Natural killer cell (primary cell): ENCODE measurements around the gene ADAM15. TPM values are rescaled to one million over a fixed set of nuclear protein-coding genes. Genes with fewer than 3 reads are reported as not detected.

Experiments used
- ATAC-seq, 3 donors: fragments of 150-1000 bp in 2 of 3; fragments of 200-7000 bp in 1 of 3; cut with Tn5 transposase; 1 replicate in 1 of 3; 2 replicates in 2 of 3; pipeline ENCODE4 v1.10.0; 2021; ENCODE audit warnings: mild to moderate bottlenecking in 2 of 3, moderate library complexity in 2 of 3
- DNase-seq, 2 donors: peaks; one replicate each; pipeline versions ENCODE4 v3.0.0 to v3.0.0-alpha.2; 2013 to 2021; ENCODE audit warnings: mixed read lengths in 1 of 2
- H3K27ac ChIP-seq: one replicate; pipeline ENCODE4 v1.5.1; 2013; ENCODE audit warnings: mild to moderate bottlenecking, low read length
- H3K27me3 ChIP-seq: one replicate; pipeline ENCODE4 v1.6.1; 2013; ENCODE audit warnings: low read length; ENCODE audit not compliant: control insufficient read depth, insufficient read depth
- H3K36me3 ChIP-seq: one replicate; pipeline ENCODE4 v1.6.1; 2013; ENCODE audit warnings: low read length; ENCODE audit not compliant: control insufficient read depth, insufficient read depth
- H3K4me1 ChIP-seq: one replicate; pipeline ENCODE4 v1.6.1; 2013; ENCODE audit warnings: low read length; ENCODE audit not compliant: control insufficient read depth, insufficient read depth
- H3K4me3 ChIP-seq: one replicate; pipeline ENCODE4 v1.5.1; 2013; ENCODE audit warnings: low read length
- H3K9me3 ChIP-seq: one replicate; pipeline ENCODE4 v1.6.1; 2013; ENCODE audit warnings: low read length; ENCODE audit not compliant: control insufficient read depth, insufficient read depth
- H3K27ac Mint-ChIP-seq, 2 donors: one replicate each; pipeline ENCODE4 v1.8.0; 2022; ENCODE audit warnings: mild to moderate bottlenecking in 2 of 2, mixed read lengths in 2 of 2, moderate library complexity in 1 of 2
- H3K27me3 Mint-ChIP-seq, 2 donors: one replicate each; pipeline ENCODE4 v1.8.0; 2022; ENCODE audit warnings: low read depth in 2 of 2, mixed read lengths in 2 of 2
- H3K36me3 Mint-ChIP-seq: one replicate; pipeline ENCODE4 v1.8.0; 2022; ENCODE audit warnings: mixed read lengths
- H3K4me1 Mint-ChIP-seq, 2 donors: one replicate each; pipeline ENCODE4 v1.8.0; 2022; ENCODE audit warnings: mixed read lengths in 2 of 2
- H3K4me3 Mint-ChIP-seq: one replicate; pipeline ENCODE4 v1.8.0; 2022; ENCODE audit warnings: mild to moderate bottlenecking, moderate library complexity, mixed read lengths
- H3K9me3 Mint-ChIP-seq, 2 donors: one replicate each; pipeline ENCODE4 v1.8.0; 2022; ENCODE audit warnings: mixed read lengths in 2 of 2
- CTCF ChIP-seq: fragments of 200-600 bp; IDR thresholded peaks from one replicate; pipeline ENCODE4 v1.8.0; 2022; ENCODE audit warnings: antibody characterized with exemption
- WGBS: methylation state at CpG from one replicate; pipeline ENCODE4 v1.1.7; 2013; ENCODE audit warnings: missing lambda C conversion rate; ENCODE audit not compliant: insufficient coverage; 5-methylcytosine and 5-hydroxymethylcytosine counted together
- intact Hi-C: fragments of 100-400 bp; cut with micrococcal nuclease; formaldehyde crosslinking; loops from one replicate; pipeline ENCODE4 v1.14.2; 2022
- total RNA-seq, 4 donors: library from RNA; stranded (reverse); fragments of 120-200 nt in 1 of 4; gene quantifications; one replicate each; pipeline versions ENCODE4 v1.2.3 to v1.2.4, GENCODE V29; 2013 to 2022

The ADAM15 gene
- total RNA-seq, 3 donors from 2014 or later (not counting 1 experiment from before 2014, with no cell fraction given) = 54.6 to 83.2 (median 64.7) TPM

GRCh38 chr1:155072531-155073289, 21.6 kb downstream of the ADAM15 start:
- no peak overlapping the region for H3K4me3 ChIP-seq
- Mint-ChIP-seq H3K36me3 (no peaks in the 10 kb centered on the region), H3K4me1 (peaks cover 6 to 36% of the 10 kb centered on the region in 2 donors), H3K9me3 (no peaks in the 10 kb centered on the region), H3K27ac (no peak overlapping the region), H3K4me3 (no peak overlapping the region), H3K27me3 (peaks cover 0 to 3% of the 10 kb centered on the region in 2 donors)
- intact Hi-C loops = no loop called here
- ATAC-seq = no peak
- no peaks in the 10 kb centered on the region for H3K9me3 ChIP-seq
- whole genome bisulfite sequencing = 83% methylated on average over 7 of the region's 7 CpGs
- H3K36me3 ChIP-seq = peaks cover 5% of the 10 kb centered on the region
- H3K4me1 ChIP-seq = peaks cover 37% of the 10 kb centered on the region
- DNase-seq = no peak
- no peaks in the 10 kb centered on the region for H3K27me3 ChIP-seq
- TF ChIP-seq CTCF = no peak
- H3K27ac ChIP-seq = no peak overlapping the region

GRCh38 chr1:155073377-155074242, 22.5 kb downstream of the ADAM15 start:
- WGBS = 92% methylated on average over 3 of the region's 3 CpGs

GRCh38 chr1:155075535-155075934, 24.4 kb downstream of the ADAM15 start:
- Histone ChIP-seq H3K4me1 (peaks cover 41% of the 10 kb centered on the region), H3K27ac (no peak overlapping the region), H3K9me3 (no peaks in the 10 kb centered on the region), H3K27me3 (peaks cover 16% of the 10 kb centered on the region), H3K4me3 (no peak overlapping the region), H3K36me3 (no peaks in the 10 kb centered on the region)
- no peaks in the 10 kb centered on the region for H3K36me3 Mint-ChIP-seq
- no peak overlapping the region for H3K4me3 Mint-ChIP-seq
- DNase-seq (no peak), ATAC-seq (no peak)
- H3K9me3 Mint-ChIP-seq = no peaks in the 10 kb centered on the region
- H3K27ac Mint-ChIP-seq = no peak overlapping the region
- intact Hi-C loops = no loop called here
- no peak for TF ChIP-seq CTCF
- WGBS = 91% methylated on average over 4 of the region's 5 CpGs
- peaks cover 9 to 15% of the 10 kb centered on the region in 2 donors for H3K27me3 Mint-ChIP-seq
- peaks cover 15 to 33% of the 10 kb centered on the region in 2 donors for H3K4me1 Mint-ChIP-seq

More at GRCh38 chr1:155073377-155074242, 22.5 kb downstream of the ADAM15 start:
- intact Hi-C loops = no loop called here
- no peak overlapping the region for H3K27ac ChIP-seq
- peaks cover 40% of the 10 kb centered on the region for H3K4me1 ChIP-seq
- H3K9me3 ChIP-seq = no peaks in the 10 kb centered on the region
- Mint-ChIP-seq H3K4me3 (no peak overlapping the region), H3K9me3 (no peaks in the 10 kb centered on the region), H3K27ac (no peak overlapping the region), H3K4me1 (peaks cover 6 to 33% of the 10 kb centered on the region in 2 donors), H3K27me3 (peaks cover 0 to 5% of the 10 kb centered on the region in 2 donors), H3K36me3 (no peaks in the 10 kb centered on the region)
- TF ChIP-seq CTCF = no peak
- no peaks in the 10 kb centered on the region for H3K27me3 ChIP-seq
- ATAC-seq (no peak), DNase-seq (no peak)
- no peak overlapping the region for H3K4me3 ChIP-seq
- peaks cover 5% of the 10 kb centered on the region for H3K36me3 ChIP-seq
